T-helper 1 cell treated with Interleukin-12 subunit alpha and Interleukin-12 subunit beta and Interleukin-4 antibody, amounts not matched to agents 30 ng/mL and 1 ng/mL, for 36 hours (primary cell): ENCODE measurements around the gene SRPK1. TPM values are rescaled to one million over a fixed set of nuclear protein-coding genes. Genes with fewer than 3 reads are reported as not detected.

Experiments
- intact Hi-C: fragments of 100-400 bp; cut with micrococcal nuclease; formaldehyde crosslinking; loops from one replicate; pipeline ENCODE4 v1.15.1; 2024
- total RNA-seq: library from RNA; stranded (reverse); gene quantifications from 2 replicates; pipeline ENCODE4 v1.2.3, GENCODE V29; 2022

The SRPK1 gene
- total RNA-seq, 1 donor from 2014 or later = 93.4 TPM

DNA sequence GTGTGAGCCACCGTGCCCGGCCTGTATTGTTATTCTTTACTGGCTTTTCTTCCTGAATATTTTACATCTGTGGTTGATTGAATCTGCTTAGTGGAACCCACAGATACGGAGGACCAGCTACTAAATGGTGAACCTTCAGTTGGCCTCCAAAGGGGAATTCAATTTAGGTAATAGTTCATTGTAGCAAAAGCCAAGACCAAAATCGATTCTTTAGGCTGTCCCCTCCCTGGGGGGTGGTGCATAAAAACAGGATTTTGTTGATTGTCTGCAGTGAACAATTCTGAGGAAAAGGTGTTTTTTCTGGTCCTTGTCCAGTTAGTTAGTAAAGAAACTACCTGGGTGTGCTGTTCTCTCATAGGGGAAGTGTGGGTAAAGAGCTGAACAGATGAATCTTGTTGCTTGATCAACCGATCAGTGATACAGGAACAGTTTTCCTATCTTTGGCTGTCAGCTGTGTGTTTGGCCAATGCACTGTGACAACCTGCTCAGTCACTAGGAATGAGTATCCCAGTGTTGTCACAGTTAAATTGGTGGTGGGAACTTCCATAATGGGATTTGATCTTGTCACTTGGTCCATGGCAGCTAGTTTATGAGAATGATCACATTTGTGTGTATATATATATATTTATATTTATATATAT, 96.2 kb downstream of the SRPK1 start:
- intact Hi-C loops = no loop called here

DNA sequence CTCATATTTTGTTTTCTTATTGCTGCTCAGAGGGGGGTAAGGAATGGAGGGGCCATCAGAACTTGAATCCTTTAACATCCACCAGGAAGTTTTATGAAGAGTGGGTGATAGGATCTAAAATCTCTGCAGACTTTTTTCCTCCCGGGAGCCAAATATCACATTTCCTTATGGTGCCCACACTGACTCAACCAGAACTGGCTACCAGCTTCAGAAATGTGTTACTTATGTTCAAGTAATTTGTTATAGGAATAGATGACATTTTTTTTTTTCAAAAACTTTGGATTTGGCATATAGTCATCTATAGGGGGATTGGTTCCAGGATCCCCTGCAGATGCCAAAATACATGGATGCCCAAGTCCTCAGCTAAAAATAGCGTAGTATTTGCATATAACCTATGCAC, 97.3 kb downstream of the SRPK1 start:
- intact Hi-C loops = no loop called here

DNA sequence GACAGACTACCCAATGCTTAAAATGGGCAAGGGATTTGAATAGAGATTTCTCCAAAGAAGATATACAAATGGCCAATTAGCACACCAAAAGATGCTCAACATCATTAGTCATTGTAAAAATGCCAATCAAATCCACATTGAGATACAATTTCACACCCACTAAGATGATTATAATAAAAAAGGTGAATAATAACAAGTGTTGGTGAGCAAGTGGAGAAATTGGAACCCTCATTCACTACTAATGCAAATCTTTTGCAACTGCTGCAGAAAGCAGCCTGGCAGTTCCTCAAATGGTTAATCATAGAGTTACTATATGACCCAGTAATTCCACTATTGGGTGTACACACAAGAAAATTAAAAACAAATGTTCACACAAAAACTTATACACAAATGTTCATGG, 103.4 kb downstream of the SRPK1 start:
- intact Hi-C loops = no loop called here

DNA sequence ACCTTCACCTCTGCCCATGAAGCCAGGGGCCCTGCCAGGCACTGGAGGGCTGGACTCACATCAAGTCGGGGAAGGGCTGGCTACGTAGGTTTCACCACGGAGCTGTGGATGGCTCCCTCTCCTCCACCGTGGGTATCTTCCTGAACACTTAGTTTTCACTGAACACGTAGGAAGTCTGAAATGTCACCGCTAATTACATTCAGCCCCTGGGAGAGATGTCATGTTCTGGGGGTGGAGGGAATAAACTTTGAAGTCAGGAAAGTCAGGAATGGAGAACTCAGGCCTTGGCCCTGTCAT, 109.3 kb downstream of the SRPK1 start:
- intact Hi-C loops = no loop called here

DNA sequence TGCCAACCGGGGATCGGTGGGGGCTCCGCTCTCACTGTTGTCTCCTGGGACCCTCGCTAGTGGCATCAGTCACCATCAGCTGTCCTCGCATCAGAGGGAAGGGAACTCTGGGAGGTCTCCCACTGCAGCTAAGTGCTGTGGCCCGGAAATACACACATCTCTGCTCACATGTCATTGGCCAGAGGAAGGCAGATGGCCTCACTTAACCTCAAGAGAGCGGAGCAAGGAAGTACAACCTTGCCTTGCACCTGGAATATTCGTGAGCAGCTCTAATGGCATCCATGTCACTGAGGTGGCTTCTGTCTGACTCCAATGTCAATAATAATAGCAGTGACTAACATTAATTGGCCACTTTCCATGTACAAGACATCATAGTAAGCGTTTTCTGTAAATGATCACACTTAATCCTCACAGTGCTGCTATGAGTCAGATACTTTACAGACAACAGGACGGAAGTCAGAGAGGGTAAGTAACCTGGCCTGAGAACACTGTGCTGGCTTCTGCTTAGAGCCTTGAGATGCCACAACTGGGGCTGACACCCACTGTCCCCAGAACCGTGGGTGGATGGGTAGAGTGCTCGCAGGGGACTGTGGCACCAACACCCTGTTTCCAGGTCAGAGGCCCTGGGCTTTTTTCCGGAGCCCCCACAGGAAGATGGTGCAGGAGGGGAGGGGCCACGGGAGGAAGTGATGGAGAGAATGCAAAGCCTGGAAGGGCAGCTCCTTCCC, 109.8 kb downstream of the SRPK1 start:
- intact Hi-C loops = no loop called here

DNA sequence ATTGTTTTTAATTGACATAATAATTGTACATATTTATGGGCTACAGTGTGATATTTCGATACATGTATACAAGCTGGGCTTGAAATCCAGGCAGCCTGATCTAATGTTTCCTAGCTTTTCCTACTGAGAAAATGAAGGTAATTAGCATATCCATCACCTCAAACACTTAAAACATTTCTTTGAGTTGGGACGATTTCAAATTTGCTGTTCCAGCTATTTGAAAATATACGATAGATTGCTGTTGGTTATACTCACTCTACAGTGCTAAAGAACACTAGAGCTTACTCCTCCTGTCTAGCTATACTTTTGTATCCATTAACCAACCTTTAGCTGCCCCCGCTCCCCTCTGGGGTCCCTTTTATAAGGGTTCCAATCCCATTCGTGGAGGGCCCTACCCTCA, 111.1 kb downstream of the SRPK1 start:
- intact Hi-C loops = no loop called here

DNA sequence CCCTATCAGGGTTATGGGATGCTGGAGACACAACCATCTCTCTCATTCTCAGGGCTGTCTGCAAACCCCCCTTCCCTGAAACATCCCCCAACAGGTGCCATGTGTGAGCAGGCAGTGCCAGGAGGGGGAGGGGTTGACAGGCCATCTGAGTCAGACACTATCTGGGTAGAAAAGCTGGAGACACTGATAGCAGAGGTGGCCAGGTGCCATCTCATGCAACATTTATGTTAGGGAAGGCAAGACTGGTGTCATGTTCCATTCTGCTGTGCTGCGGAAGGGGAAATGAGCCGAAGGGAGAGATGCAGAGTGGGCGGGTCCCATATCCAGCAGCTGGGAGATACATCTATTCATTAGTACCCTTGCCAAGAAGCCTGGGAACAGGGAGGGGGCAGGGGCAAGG, 112.2 kb downstream of the SRPK1 start:
- intact Hi-C loops = no loop called here

DNA sequence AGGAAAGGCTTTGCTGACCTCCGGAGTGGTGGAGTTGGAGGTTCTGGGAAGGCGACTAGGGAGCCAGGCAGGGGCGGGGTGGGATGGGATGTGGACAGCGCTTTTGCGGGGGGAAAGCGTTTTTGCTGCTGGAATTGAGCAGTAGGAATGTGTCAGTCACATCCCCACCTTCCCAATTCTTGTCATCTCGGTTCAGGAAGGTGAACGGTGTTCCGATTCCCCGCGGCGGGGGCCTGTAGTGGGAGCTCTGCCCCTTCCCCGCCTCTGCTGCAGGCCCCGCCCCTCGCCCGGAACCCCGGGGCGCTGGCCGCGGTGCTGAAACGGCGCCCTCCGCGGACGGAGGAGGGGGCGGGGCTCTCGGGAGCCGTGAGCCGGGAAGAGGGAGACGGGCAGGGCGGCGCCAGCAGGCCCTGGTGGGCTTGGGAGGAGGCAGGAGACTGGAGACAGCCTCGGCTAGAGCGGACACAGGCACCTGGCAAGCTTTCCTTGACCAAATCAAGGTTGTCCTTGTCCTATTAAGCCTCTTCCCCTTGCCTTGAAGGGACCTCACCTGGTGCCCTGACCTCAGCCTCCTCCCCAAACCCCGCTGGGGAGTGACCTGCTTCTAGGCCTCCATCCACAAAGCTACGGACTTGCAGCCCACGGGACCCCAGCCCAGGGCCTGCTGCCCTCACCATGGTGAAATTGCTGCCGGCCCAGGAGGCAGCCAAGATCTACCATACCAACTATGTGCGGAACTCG, 115.7 kb downstream of the SRPK1 start, which contains the start of gene LHFPL5:
Gene LHFPL5 (plus strand): TSS at position 357 of the 741 bp plus-strand sequence. CDS start 319 bp downstream, at position 676.
- intact Hi-C loops = no loop called here

DNA sequence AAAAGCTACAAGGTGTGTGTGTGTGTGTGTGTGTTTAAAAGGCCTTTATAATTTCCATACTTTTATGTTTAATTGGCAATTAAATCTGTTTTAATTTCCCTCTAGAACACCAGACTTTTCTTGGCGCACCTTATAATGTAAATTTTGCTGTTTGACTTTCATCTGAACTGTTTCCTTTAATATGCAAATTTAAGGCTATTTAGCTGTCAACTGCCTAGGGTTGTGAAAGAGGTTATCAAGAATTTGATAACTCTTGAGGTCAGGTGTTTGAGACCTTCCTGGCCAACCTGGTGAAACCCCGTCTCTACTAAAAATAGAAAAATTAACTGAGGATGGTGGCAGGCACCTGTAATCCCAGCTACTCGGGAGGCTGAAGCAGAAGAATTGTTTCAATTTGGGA, 119.8 kb downstream of the SRPK1 start:
- intact Hi-C loops = no loop called here

DNA sequence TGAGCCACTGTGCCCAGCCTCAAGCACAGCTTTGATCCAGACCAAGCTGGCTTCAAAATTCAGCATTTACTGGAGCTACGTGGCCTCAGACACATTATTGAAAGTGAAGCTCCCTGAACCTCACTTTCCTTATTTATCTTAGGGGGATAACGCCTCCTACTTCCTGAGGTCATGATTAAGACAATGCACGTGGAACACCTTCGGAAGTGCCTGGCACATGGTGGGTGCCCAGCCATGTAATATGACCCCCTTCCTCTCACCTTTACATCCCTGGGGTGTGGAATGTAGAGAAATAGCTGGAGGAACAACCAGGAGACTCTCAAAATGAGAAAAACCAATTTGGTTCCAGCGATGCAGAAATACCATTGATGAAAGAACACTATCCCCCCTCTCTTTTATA, 122.2 kb downstream of the SRPK1 start:
- intact Hi-C loops = no loop called here

DNA sequence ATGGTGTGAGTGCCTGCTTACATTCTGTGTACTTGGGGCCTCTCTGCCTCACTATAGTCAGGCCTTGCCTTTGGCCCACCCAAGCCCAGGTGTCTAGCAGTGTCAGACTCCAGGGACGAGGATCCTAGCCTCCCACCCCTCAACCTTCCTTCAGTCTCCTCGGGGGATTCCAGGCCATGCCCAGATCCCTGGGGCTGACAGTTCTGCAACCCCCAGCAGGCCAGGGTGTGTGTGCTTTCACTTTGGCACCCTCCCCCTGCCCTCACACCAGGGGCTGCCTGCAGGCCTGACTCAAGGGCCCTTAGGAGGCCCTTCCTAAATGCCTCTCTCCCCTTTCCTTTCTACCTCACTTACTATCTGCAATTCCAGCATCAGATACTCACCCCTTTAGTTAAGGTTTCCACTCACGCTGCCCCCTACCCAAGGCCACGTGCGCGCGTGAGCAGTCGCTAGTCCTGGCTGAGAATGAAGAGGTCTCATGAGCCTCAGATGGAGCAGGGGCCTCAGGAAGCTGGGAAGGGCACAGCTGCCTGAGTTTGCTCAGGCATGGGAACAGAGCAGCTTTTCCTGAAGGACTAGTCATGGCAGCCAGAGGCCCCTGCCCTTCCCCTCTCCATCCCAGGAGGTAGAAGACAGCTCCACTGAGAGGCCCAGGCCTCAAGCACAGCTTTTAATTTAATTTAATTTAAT, 122.9 kb downstream of the SRPK1 start:
- intact Hi-C loops = no loop called here

DNA sequence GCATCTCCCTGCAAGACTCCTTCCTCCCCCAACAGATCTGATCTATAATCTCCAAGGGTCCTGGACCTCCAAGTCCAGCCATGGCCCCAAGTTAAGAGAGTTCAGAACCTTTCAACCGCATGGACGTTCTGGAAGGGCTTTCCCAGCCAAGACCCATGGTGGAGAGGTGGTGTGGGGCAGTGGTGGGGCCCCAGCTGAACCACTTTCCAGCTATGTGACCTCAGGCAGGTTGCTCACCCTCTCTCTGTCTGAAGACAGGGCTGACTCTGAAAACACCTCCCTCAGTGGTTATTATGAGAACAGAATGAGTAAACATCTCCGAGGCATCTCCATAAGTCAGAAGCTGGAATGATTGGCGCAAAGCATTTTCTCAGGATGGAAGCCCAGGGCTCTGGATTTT, 124.7 kb downstream of the SRPK1 start:
- intact Hi-C loops = no loop called here

DNA sequence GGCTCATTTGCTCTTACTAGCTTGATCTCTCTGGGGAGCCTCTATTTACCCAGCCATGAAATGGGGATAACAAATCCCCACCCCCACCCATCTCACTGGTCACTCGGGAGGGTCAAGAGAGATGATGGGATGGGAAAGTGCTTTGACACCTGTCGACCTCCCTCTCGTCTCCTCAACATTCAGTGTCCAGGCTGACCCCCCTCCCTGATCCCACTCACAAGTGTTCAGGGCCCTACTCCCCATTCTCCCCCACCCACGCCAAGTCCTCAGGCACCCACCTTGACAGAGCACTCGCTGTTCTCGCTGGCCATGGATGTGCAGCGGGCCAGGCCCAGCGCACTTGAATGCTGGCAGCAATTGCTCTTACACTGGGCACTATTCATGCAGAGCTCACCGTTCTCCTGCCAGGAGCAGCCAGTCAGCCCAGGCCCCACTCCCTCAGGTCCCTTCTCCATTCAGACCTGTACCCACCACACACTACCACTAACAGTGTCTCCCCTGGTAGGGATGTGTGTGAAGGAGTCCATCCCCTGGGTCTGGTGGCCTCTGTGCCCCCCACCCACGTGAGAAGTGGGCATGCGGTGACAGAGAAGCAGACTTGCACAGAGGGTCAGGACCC, 125.3 kb downstream of the SRPK1 start:
- intact Hi-C loops = no loop called here

DNA sequence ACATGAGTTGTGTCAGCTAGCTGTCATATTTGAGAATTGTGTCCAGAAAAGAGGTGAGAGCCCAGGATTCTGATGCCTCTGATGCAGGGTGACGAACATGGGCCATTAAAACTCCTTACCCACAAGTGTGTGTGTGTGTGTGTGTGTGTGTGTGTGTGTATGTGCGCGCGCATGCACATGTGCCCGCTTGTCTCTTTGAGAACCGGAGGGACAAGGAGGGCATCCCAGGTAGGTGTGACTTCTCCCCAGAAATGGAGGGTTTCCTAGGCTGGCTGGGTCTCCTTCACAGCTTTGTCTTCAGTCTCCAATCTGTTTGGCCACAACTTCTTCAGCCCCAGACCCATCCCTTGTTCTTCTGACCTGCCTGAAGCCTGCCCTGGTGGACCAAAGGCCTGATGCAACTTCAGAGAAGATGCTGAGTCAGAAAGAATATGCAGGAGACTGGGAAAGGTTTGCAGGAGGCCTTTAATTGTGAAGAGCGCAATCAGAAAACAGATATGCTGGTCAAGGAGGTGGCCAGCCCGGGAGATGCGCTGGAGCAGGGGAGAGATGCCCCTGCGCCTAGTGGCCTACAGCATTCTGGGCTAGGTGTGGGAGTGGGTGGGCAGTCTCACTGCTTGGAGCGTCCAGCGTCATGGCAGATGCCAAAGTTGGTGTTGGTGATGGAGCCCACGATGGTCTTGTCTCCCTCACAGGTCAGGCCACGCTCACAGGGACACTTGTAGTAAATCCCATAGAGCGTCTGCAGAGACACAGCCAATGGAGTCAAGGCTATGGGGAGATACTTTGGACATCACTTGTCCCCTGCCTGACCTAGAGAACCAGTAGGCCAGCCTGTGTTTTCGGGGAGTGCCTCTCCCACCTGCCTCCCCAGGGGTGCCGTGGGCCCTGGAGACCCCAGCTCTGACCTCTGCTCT, 126.1 kb downstream of the SRPK1 start:
- intact Hi-C loops = no loop called here

DNA sequence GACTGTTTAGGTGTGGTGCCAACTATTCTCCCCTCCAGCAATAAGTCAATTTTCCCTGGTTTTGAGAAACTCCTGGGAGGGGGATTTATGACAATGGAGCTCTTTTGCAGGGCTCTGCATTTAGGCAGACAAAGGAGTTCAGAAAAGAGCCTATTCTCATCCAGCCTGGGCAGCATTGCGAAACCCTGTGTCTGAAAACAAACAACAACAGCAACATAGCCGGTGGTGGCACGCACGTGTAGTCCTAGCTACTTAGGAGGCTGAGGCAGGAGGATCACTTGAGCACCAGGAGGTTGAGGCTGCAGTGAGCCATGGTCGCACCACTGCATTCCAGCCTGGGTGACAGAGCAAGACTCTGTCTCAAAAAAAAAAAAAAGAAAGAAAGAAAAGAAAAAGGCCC, 130.2 kb downstream of the SRPK1 start:
- intact Hi-C loops = no loop called here

DNA sequence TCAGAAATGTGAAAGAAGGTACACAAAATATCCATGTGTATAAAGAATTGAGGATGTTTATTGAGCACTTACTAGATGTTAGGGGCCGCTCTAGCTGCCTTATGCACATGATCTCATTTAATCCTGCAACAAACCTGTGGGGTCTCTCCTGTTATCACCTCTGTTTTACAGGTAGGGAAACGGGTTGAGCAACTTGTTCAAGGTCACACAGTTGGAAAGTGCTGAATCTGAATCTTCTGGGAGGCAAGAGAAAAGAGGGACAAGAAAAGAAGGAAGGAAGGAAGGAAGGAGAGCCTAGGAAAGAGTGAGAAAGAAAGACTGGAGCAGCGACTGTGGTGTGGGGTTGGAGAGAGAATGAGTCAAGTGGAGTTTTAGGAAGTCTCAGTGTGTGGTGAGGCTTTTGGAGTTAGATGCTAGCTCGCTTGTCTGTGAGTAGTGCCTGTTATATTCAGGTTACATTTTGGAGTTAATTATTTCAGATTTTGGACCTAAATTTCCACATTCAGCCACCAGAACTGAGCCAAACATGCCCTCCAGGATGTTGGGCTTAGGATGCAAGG, 132.4 kb downstream of the SRPK1 start:
- intact Hi-C loops = no loop called here

DNA sequence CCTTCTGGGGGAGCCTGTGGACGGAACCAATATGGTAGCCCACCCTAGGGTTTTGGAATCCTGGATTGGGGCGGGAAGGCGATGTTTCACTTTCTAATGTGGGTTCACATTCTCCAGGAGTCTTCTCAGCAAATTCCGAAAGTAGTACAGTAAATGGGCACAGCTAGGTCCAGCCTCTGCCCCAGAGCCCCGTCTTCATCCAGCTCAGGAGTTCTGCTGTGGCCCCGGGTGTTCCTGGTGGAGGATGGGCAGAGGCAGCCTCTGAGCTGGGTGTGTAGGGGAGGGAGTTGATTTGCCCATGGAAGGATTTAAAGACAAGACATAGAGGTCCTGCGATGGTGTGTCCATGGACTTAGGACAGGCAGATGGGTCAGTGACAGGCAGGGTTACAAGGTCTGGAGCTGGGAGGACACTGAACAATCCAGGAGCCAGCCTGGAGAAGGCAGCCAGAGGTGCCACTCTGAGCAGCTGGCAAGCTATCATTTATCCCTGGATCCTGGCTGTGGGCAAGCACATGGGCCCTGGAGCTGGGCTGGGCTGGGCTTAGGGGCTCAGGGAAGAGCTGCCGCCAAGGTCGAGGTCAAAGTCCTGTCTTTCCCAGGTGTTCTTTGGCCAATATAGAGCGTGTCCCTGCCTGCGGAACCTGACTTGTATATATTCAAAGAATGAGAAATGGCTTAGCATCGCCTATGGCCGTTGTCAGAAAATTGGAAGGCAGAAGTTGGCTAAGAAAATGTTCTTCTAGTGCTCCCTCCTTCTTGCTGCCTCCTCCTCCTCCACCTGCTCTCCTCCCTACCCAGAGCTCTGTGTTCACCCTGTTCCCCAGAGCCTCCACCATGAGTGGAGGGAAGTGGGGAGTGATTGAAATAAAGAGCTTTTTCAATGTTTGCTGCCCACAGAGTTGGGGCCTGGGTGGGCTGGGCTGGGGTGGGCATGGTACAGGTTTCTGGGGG, 133.4 kb downstream of the SRPK1 start:
- intact Hi-C loops = no loop called here

DNA sequence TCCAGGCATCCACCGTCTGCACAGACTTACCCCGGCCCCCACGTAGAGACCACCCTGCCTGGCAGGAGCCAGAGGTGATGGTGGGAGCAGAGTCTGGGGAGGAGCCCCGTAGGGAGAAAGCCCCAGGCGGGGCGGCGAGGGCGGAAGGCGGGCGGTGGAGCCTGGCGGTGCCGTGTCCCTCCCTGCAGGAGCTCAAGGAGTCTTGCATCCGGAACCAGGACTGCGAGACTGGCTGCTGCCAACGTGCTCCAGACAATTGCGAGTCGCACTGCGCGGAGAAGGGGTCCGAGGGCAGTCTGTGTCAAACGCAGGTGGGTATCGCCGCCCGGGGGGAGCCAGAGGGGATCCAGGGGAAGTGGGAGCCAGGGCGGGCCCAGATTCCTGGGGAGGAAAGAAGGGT, 134.1 kb downstream of the SRPK1 start:
- intact Hi-C loops = no loop called here

DNA sequence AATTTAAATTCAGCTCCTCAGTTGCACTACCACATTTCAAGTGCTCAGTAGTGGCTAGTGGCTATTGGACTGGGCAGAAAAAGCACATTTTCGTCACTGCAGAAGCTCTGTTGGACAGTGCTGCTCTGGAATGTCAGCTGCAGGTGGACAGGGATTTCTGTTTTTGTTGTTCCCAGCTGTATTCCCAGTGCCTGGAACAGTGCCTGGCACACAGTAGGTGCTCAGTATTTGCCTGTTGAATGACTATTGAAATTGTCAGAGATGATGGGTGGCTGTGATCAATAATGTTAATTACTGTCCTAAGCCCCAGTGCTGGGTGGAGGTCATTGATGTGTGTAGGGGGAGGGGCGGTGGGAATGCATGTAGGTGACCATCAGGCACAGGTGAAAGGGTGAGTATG, 134.6 kb downstream of the SRPK1 start:
- intact Hi-C loops = no loop called here
